H7 (cell line): ENCODE results near the gene OR5C1. TPM values are rescaled to one million over a fixed set of nuclear protein-coding genes. Genes with fewer than 3 reads are reported as not detected.
"Not testable (repeated sequence)": the region's sequence is repeated elsewhere in the genome, so short reads cannot be mapped to it uniquely, and the experiment has no call there.

Experiments
- DNase-seq: peaks from one replicate; pipeline ENCODE4 v3.0.0; 2012
- H3K27me3 ChIP-seq: 2 replicates; pipeline ENCODE4 v1.6.0; 2011; ENCODE audit warnings: mild to moderate bottlenecking, low read length; ENCODE audit not compliant: control insufficient read depth, insufficient read depth
- H3K36me3 ChIP-seq: replicated peaks from 2 replicates; pipeline ENCODE4 v1.5.1; 2011; ENCODE audit warnings: low read length; ENCODE audit not compliant: control insufficient read depth, insufficient read depth
- H3K4me3 ChIP-seq: 2 replicates; pipeline ENCODE4 v1.5.1; 2011; ENCODE audit warnings: low read depth, mild to moderate bottlenecking, control low read depth, low read length, moderate library complexity; ENCODE audit not compliant: insufficient read depth
- total RNA-seq: library from RNA; depleted of rRNA; stranded (reverse); fragments of >200 nt; shearing (Covaris generic); gene quantifications from 2 replicates; pipeline ENCODE4 v1.2.3, GENCODE V29; 2014

OR5C1 gene
- total RNA-seq, 1 experiment from 2014 or later, result not detected

DNA sequence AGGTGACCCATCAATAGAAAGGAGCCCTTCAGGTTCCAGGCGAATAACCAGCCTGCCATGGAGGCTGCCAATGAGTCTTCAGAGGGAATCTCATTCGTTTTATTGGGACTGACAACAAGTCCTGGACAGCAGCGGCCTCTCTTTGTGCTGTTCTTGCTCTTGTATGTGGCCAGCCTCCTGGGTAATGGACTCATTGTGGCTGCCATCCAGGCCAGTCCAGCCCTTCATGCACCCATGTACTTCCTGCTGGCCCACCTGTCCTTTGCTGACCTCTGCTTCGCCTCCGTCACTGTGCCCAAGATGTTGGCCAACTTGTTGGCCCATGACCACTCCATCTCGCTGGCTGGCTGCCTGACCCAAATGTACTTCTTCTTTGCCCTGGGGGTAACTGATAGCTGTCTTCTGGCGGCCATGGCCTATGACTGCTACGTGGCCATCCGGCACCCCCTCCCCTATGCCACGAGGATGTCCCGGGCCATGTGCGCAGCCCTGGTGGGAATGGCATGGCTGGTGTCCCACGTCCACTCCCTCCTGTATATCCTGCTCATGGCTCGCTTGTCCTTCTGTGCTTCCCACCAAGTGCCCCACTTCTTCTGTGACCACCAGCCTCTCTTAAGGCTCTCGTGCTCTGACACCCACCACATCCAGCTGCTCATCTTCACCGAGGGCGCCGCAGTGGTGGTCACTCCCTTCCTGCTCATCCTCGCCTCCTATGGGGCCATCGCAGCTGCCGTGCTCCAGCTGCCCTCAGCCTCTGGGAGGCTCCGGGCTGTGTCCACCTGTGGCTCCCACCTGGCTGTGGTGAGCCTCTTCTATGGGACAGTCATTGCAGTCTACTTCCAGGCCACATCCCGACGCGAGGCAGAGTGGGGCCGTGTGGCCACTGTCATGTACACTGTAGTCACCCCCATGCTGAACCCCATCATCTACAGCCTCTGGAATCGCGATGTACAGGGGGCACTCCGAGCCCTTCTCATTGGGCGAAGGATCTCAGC, 11.6 kb downstream of the OR5C1 start, which contains the start of gene OR1K1:
Gene OR1K1, plus strand, starts transcription at position 58 of the 995 bp plus-strand sequence. Its CDS starts 0 bp downstream, at position 58.
- no peak for DNase-seq
- no peaks in the 10 kb centered on the region for H3K27me3 ChIP-seq
- no peaks in the 10 kb centered on the region for H3K36me3 ChIP-seq
- H3K4me3 ChIP-seq, result no peak within 1 kb of the TSS

DNA sequence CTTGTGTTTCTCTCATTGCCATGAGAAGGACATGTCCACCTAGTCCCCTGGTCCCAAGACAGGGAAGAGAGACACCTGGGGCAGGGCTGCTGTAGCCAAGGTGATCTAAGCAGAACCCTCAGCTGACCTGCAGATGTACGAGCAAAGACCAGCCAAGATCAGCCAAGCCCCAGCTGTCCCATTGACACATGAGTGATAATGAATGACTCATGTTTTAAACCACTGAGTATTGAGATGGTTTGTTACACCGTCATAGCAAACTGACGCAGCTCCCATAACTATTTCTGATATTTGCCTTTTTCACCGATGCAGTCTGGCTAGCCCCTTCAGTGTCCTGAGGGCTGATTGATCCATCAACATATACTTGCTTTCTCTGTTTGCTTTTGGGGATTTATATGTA, 17.9 kb downstream of the OR5C1 start:
- no peak for DNase-seq
- Histone ChIP-seq H3K4me3 (no peak overlapping the region), H3K27me3 (no peaks in the 10 kb centered on the region), H3K36me3 (no peaks in the 10 kb centered on the region)

DNA sequence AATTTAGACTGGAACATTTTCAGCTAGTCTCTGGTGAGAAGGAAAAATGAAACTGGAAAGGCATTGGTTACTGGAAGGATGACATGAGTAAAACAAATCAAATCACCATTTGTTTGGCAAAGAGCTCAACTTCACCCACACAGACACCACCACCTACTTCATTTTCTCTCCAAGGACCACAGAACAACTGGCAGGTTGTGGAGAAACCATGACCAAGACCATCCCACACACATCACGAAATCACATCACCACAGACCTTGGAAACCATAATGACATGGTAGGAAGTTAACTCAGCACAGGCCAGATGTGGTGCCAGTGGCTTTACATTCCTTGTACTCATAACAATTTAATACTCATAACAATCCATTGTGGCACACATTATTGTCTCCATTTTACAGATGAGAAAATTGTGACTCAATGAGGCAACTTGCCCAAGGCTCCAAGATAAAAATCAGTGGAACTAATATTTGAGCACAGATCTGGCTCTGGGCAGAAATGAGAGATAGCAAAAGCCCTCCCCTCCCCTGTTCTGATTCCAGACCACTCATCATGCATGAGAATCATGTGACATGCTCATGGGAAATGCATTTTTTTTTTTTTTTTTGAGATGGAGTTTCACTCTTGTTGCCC, 18.7 kb downstream of the OR5C1 start:
- Histone ChIP-seq H3K36me3 (no peaks in the 10 kb centered on the region), H3K4me3 (no peak overlapping the region), H3K27me3 (no peaks in the 10 kb centered on the region)
- DNase-seq, result no peak

DNA sequence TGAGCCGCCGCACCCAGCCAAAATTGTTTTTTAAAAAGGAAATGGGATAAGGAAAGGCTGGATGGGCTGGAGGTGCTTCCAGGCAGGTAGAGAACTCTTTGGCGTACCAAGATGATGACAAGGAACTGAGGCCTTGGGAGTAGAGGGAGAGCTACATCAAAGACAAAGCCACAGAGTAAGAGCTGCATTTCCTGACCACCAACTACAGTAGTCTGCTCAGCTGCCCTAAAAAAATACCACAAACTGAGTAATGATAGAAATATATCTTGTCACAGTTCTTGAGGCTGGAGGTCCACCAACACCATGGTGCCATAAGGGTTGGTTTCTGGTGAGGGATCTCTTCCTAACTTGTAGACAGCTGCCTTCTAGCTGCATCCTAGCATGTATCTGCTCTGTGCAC, 19.4 kb downstream of the OR5C1 start:
- Histone ChIP-seq H3K27me3 (no peaks in the 10 kb centered on the region), H3K36me3 (no peaks in the 10 kb centered on the region), H3K4me3 (no peak overlapping the region)
- no peak for DNase-seq

- not testable (repeated sequence) for H3K36me3 ChIP-seq, DNase-seq, H3K4me3 ChIP-seq, H3K27me3 ChIP-seq
These were observed 20.5 kb downstream of the OR5C1 start for GRCh38 chr9:122809261-122809660.

GRCh38 chr9:122810306-122810946, 21.7 kb downstream of the OR5C1 start:
- Histone ChIP-seq H3K36me3 (no peaks in the 10 kb centered on the region), H3K4me3 (no peak overlapping the region), H3K27me3 (no peaks in the 10 kb centered on the region)
- peak; percentile 82 for DNase-seq

- Histone ChIP-seq H3K4me3 (no peak overlapping the region), H3K36me3 (no peaks in the 10 kb centered on the region; the same call in 1 of the 2 replicates)
These were observed 24.0 kb downstream of the OR5C1 start for GRCh38 chr9:122812736-122813135.

GRCh38 chr9:122814545-122814944, 25.8 kb downstream of the OR5C1 start:
- no peaks in the 10 kb centered on the region for H3K27me3 ChIP-seq
- no peak for DNase-seq

More at GRCh38 chr9:122812736-122813135, 24.0 kb downstream of the OR5C1 start:
- DNase-seq, result no peak
- H3K27me3 ChIP-seq, result no peaks in the 10 kb centered on the region

GRCh38 chr9:122815544-122815943, 26.8 kb downstream of the OR5C1 start:
- peaks cover 2% of the 10 kb centered on the region for H3K36me3 ChIP-seq
- DNase-seq, result no peak
- H3K4me3 ChIP-seq, result no peak overlapping the region
- H3K27me3 ChIP-seq, result no peaks in the 10 kb centered on the region

More at GRCh38 chr9:122814545-122814944, 25.8 kb downstream of the OR5C1 start:
- H3K36me3 ChIP-seq, result no peaks in the 10 kb centered on the region; the same call in 1 of the 2 replicates
- H3K4me3 ChIP-seq, result no peak overlapping the region

GRCh38 chr9:122816163-122816867, 27.6 kb downstream of the OR5C1 start:
- H3K4me3 ChIP-seq, result no peak overlapping the region
- H3K36me3 ChIP-seq, result peaks cover 2% of the 10 kb centered on the region
- no peaks in the 10 kb centered on the region for H3K27me3 ChIP-seq
- DNase-seq, result no peak

GRCh38 chr9:122819326-122819725, 30.6 kb downstream of the OR5C1 start:
- no peak for DNase-seq
- no peak overlapping the region for H3K4me3 ChIP-seq
- no peaks in the 10 kb centered on the region for H3K27me3 ChIP-seq
- peaks cover 15% of the 10 kb centered on the region for H3K36me3 ChIP-seq

GRCh38 chr9:122819791-122820489, 31.2 kb downstream of the OR5C1 start:
- Histone ChIP-seq H3K27me3 (no peaks in the 10 kb centered on the region), H3K36me3 (peaks cover 15% of the 10 kb centered on the region), H3K4me3 (no peak overlapping the region)
- DNase-seq, result no peak

GRCh38 chr9:122820490-122820845, 31.7 kb downstream of the OR5C1 start:
- no peaks in the 10 kb centered on the region for H3K27me3 ChIP-seq
- no peak for DNase-seq
- H3K4me3 ChIP-seq, result no peak overlapping the region
- H3K36me3 ChIP-seq, result peaks cover 15% of the 10 kb centered on the region
